DOHH2 (cell line): ENCODE data around the gene FBXO30.

Experiments
- EZH2phosphoT487 ChIP-seq: fragments of 200-600 bp; sonication (generic); IDR thresholded peaks from 2 replicates; pipeline ENCODE4 v1.6.1; 2017; ENCODE audit warnings: borderline replicate concordance, mild to moderate bottlenecking, antibody characterized with exemption, low read length, moderate library complexity, mixed read lengths
- TF ChIP-seq, protein P1 (sequence below): fragments of 200-600 bp; sonication (generic); IDR thresholded peaks from one replicate; pipeline ENCODE4 v1.5.1; 2014; ENCODE audit warnings: antibody characterized with exemption, mild to moderate bottlenecking, low read depth, low read length; ENCODE audit not compliant: poor library complexity, severe bottlenecking

GRCh38 chr6:145813285-145814034 is 1.1 kb downstream of the FBXO30 start:
- TF ChIP-seq, protein P1, sequence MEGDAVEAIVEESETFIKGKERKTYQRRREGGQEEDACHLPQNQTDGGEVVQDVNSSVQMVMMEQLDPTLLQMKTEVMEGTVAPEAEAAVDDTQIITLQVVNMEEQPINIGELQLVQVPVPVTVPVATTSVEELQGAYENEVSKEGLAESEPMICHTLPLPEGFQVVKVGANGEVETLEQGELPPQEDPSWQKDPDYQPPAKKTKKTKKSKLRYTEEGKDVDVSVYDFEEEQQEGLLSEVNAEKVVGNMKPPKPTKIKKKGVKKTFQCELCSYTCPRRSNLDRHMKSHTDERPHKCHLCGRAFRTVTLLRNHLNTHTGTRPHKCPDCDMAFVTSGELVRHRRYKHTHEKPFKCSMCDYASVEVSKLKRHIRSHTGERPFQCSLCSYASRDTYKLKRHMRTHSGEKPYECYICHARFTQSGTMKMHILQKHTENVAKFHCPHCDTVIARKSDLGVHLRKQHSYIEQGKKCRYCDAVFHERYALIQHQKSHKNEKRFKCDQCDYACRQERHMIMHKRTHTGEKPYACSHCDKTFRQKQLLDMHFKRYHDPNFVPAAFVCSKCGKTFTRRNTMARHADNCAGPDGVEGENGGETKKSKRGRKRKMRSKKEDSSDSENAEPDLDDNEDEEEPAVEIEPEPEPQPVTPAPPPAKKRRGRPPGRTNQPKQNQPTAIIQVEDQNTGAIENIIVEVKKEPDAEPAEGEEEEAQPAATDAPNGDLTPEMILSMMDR: no peak
- TF ChIP-seq EZH2phosphoT487: no peak
